Right atrium auricular region (tissue), 2 donors: Measurements from ENCODE around the gene DMRT2. TPM values are rescaled to one million over a fixed set of nuclear protein-coding genes. Genes with fewer than 3 reads are reported as not detected.

Experiments used
- DNase-seq: peaks from one replicate; pipeline ENCODE4 v3.0.0-alpha.2; 2019; ENCODE audit warnings: low spot score
- H3K27ac ChIP-seq, 2 donors: fragments of 200-600 bp; sonication (generic); 1 replicate in 1 of 2; 2 replicates in 1 of 2; pipeline ENCODE4 v1.5.1; 2016 to 2019
- H3K27me3 ChIP-seq, 2 donors: fragments of 200-600 bp; sonication (generic); one replicate each; pipeline versions ENCODE4 v1.5.1 to v1.6.0; 2017 to 2019
- H3K36me3 ChIP-seq: fragments of 200-600 bp; sonication (generic); one replicate; pipeline ENCODE4 v1.5.1; 2016
- H3K4me1 ChIP-seq, 2 donors: fragments of 200-600 bp; sonication (generic); one replicate each; pipeline versions ENCODE4 v1.5.1 to v1.6.0; 2017 to 2019
- H3K4me3 ChIP-seq, 2 donors: fragments of 200-600 bp; sonication (generic); 1 replicate in 1 of 2; 2 replicates in 1 of 2; pipeline ENCODE4 v1.5.1; 2017 to 2019; ENCODE audit warnings: mild to moderate bottlenecking in 1 of 2, moderate library complexity in 1 of 2
- H3K9me3 ChIP-seq, 2 donors: fragments of 200-600 bp; sonication (generic); one replicate each; pipeline ENCODE4 v1.5.1; 2019
- CTCF ChIP-seq, 2 donors: fragments of 200-600 bp; sonication (generic); IDR thresholded peaks; one replicate each; pipeline ENCODE4 v1.5.1; 2019; ENCODE audit warnings: antibody characterized with exemption in 2 of 2
- total RNA-seq, 2 donors: library from RNA; depleted of rRNA; stranded (reverse); fragments of >200 nt; gene quantifications; one replicate each; pipeline ENCODE4 v1.1.0, GENCODE V29; 2016

The DMRT2 gene
- total RNA-seq, 2 donors from 2014 or later, result not detected

GRCh38 chr9:1034271-1034670 is 15.9 kb upstream of the DMRT2 start:
- H3K27ac ChIP-seq, result no peak overlapping the region
- H3K4me3 ChIP-seq, result no peak overlapping the region
- TF ChIP-seq CTCF (IDR thresholded peaks at IDR 0.05), result no peak
- H3K9me3 ChIP-seq, result no peaks in the 10 kb centered on the region
- no peaks in the 10 kb centered on the region for H3K36me3 ChIP-seq
- DNase-seq, result no peak
- no peaks in the 10 kb centered on the region for H3K4me1 ChIP-seq
- no peaks in the 10 kb centered on the region for H3K27me3 ChIP-seq

- peaks cover 4 to 7% of the 10 kb centered on the region in 2 donors for H3K27me3 ChIP-seq
- TF ChIP-seq CTCF (IDR thresholded peaks at IDR 0.05), result no peak
- no peak overlapping the region for H3K4me3 ChIP-seq
Observed at GRCh38 chr9:1039589-1039988, 10.6 kb upstream of the DMRT2 start.

GRCh38 chr9:1042466-1042865 is 7.7 kb upstream of the DMRT2 start:
- peaks cover 0 to 22% of the 10 kb centered on the region in 2 donors for H3K4me1 ChIP-seq
- H3K27me3 ChIP-seq, result peaks cover 16 to 28% of the 10 kb centered on the region in 2 donors
- DNase-seq, result no peak
- TF ChIP-seq CTCF (IDR thresholded peaks at IDR 0.05), result peak in 1 of 2 donors; percentile 59
- H3K4me3 ChIP-seq, result peak overlapping the region in 1 of 2 donors; percentile 23
- H3K36me3 ChIP-seq, result no peaks in the 10 kb centered on the region
- no peak overlapping the region for H3K27ac ChIP-seq
- peaks cover 0 to 8% of the 10 kb centered on the region in 2 donors for H3K9me3 ChIP-seq

More at GRCh38 chr9:1039589-1039988, 10.6 kb upstream of the DMRT2 start:
- Histone ChIP-seq H3K36me3 (no peaks in the 10 kb centered on the region), H3K9me3 (no peaks in the 10 kb centered on the region), H3K27ac (no peak overlapping the region), H3K4me1 (peaks cover 0 to 9% of the 10 kb centered on the region in 2 donors)
- DNase-seq, result no peak

- Histone ChIP-seq H3K27ac (no peak overlapping the region), H3K27me3 (peaks cover 28 to 31% of the 10 kb centered on the region in 2 donors), H3K36me3 (no peaks in the 10 kb centered on the region), H3K4me3 (no peak overlapping the region), H3K4me1 (peaks cover 0 to 28% of the 10 kb centered on the region in 2 donors), H3K9me3 (peaks cover 0 to 8% of the 10 kb centered on the region in 2 donors)
- no peak for TF ChIP-seq CTCF (IDR thresholded peaks at IDR 0.05)
- DNase-seq, result no peak
Observed at GRCh38 chr9:1044643-1045042, 5.5 kb upstream of the DMRT2 start.

GRCh38 chr9:1046639-1047572 is 3.3 kb upstream of the DMRT2 start:
- H3K4me1 ChIP-seq, result peaks cover 0 to 47% of the 10 kb centered on the region in 2 donors
- H3K9me3 ChIP-seq, result peaks cover 0 to 8% of the 10 kb centered on the region in 2 donors
- DNase-seq, result no peak
- no peak for TF ChIP-seq CTCF (IDR thresholded peaks at IDR 0.05)
- H3K4me3 ChIP-seq, result peak overlapping the region in 1 of 2 donors; percentile 34
- no peaks in the 10 kb centered on the region for H3K36me3 ChIP-seq
- H3K27me3 ChIP-seq, result peaks cover 28 to 45% of the 10 kb centered on the region in 2 donors
- H3K27ac ChIP-seq, result no peak overlapping the region
